ENCODE measurements around the gene CALCB. TPM values are rescaled to one million over a fixed set of nuclear protein-coding genes. Genes with fewer than 3 reads are reported as not detected.

Gene CALCB
- not detected for polyA plus RNA-seq (2012; ENCODE audit: insufficient read length, low read depth)

DNA sequence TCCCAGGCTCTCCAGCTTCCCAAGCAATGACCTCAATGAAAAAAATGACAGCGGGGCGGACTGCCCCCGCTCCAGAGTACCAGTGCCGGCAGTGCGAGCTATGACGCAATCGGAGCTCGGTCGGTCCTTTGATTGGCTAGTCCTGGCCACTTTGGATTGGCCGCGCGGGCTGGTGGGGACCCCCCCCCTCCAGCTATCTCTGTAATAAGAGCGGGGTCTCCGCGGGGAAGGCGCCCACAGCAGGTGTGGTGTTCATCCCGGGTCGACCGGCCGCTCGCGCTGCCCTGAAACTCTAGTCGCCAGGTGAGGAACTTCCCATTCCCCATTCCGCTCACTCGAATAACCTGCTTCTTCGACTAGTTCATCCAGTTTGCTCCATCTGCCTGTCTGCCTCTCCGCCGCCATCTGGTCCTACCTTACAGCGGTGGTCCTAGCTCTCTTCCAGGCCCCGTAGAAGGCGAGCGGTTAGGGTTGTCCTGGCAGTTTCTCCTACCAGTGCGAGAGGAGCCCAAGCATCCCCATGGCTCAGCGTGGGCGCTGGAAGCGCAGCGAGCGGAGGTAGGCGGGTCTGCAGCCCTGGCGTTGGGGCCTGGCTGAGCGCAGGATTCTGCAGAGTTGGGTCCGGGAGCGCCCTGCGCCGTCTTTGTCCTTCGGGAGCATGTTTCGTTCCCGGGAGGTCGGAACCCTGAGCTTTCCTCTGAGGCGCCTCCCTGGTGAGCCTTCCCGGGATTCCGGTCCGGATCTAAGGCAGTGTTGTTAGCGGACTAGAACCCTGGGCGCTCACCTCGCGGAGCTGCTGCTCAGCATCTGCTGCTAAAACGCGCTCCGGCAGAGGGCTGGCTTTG is at the start of gene CALCB:
CALCB (plus strand) TSS at position 233 of the 845 bp plus-strand sequence. CDS start 1,126 bp downstream, outside the sequence.
- TF ChIP-seq POLR2AphosphoS5 (IDR thresholded peaks at IDR 0.05; ENCODE audit: low read depth, low read length): no peak
- TF ChIP-seq, protein P1, sequence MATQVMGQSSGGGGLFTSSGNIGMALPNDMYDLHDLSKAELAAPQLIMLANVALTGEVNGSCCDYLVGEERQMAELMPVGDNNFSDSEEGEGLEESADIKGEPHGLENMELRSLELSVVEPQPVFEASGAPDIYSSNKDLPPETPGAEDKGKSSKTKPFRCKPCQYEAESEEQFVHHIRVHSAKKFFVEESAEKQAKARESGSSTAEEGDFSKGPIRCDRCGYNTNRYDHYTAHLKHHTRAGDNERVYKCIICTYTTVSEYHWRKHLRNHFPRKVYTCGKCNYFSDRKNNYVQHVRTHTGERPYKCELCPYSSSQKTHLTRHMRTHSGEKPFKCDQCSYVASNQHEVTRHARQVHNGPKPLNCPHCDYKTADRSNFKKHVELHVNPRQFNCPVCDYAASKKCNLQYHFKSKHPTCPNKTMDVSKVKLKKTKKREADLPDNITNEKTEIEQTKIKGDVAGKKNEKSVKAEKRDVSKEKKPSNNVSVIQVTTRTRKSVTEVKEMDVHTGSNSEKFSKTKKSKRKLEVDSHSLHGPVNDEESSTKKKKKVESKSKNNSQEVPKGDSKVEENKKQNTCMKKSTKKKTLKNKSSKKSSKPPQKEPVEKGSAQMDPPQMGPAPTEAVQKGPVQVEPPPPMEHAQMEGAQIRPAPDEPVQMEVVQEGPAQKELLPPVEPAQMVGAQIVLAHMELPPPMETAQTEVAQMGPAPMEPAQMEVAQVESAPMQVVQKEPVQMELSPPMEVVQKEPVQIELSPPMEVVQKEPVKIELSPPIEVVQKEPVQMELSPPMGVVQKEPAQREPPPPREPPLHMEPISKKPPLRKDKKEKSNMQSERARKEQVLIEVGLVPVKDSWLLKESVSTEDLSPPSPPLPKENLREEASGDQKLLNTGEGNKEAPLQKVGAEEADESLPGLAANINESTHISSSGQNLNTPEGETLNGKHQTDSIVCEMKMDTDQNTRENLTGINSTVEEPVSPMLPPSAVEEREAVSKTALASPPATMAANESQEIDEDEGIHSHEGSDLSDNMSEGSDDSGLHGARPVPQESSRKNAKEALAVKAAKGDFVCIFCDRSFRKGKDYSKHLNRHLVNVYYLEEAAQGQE (IDR thresholded peaks at IDR 0.05; ENCODE audit: insufficient read depth in 1 of 2, low read depth in 2 of 2, low read length in 2 of 2): no peak
- TF ChIP-seq FOXP2 (optimal IDR thresholded peaks at IDR 0.05; ENCODE audit: borderline replicate concordance, extremely low read depth, extremely low read length, insufficient read depth): no peak
- no peak for TF ChIP-seq TAF1 (IDR thresholded peaks at IDR 0.05; ENCODE audit: borderline replicate concordance, insufficient read depth, low read length)
- no peak for TF ChIP-seq SIN3A (IDR thresholded peaks at IDR 0.05; ENCODE audit: borderline replicate concordance, insufficient read depth, low read length)

DNA sequence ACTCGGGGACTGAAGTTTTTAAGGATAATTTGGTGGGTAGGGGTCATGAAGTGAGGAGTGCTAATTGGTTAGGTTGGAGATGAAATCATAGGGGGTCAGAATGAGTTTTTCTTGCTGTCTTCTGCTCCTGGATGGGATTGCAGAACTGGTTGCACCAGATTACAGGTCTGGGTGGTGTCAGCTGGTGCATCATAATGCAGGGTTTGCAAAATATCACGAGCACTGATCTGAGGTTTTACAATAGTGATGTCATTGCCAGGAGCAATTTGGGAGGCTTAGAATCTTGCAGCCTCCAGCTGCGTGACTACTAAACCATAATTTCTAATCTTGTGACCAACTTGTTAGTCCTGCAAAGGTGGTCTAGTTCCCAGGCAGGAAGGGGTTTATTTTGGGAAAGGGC is 46.4 kb upstream of the CALCB start:
- TF ChIP-seq FOXP2 (optimal IDR thresholded peaks at IDR 0.05; ENCODE audit: borderline replicate concordance, extremely low read depth, extremely low read length, insufficient read depth): no peak
- no peak for TF ChIP-seq SIN3A (IDR thresholded peaks at IDR 0.05; ENCODE audit: borderline replicate concordance, insufficient read depth, low read length)

DNA sequence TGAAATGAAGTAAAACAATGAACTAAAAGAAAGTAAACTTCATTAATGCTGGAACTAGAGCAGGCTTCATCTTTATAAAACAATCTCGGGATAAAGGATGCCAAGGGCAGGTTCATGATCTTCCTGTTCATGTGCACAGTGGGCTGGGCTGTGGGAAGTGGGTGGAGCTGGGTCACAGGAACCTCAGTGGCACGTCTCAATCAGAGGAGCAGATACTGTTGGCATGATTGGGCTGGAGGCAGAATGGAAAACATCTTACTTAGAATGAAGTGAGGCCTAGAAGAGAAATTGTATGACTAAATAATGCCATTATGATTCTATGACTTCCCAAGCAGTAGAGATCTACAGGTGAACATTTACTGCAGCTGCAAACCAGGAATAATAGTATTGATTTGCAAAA is 45.4 kb upstream of the CALCB start:
- no peak for TF ChIP-seq FOXP2 (optimal IDR thresholded peaks at IDR 0.05; ENCODE audit: borderline replicate concordance, extremely low read depth, extremely low read length, insufficient read depth)
- TF ChIP-seq TAF1 (IDR thresholded peaks at IDR 0.05; ENCODE audit: borderline replicate concordance, insufficient read depth, low read length): no peak
- TF ChIP-seq POLR2AphosphoS5 (IDR thresholded peaks at IDR 0.05; ENCODE audit: low read depth, low read length): no peak
- no peak for TF ChIP-seq SIN3A (IDR thresholded peaks at IDR 0.05; ENCODE audit: borderline replicate concordance, insufficient read depth, low read length)
- TF ChIP-seq, protein P1 (IDR thresholded peaks at IDR 0.05; ENCODE audit: insufficient read depth in 1 of 2, low read depth in 2 of 2, low read length in 2 of 2): no peak

- TF ChIP-seq SIN3A (IDR thresholded peaks at IDR 0.05; ENCODE audit: borderline replicate concordance, insufficient read depth, low read length) (no peak), POLR2AphosphoS5 (IDR thresholded peaks at IDR 0.05; ENCODE audit: low read depth, low read length) (no peak), TAF1 (IDR thresholded peaks at IDR 0.05; ENCODE audit: borderline replicate concordance, insufficient read depth, low read length) (no peak), FOXP2 (optimal IDR thresholded peaks at IDR 0.05; ENCODE audit: borderline replicate concordance, extremely low read depth, extremely low read length, insufficient read depth) (no peak)
- TF ChIP-seq, protein P1 (IDR thresholded peaks at IDR 0.05; ENCODE audit: insufficient read depth in 1 of 2, low read depth in 2 of 2, low read length in 2 of 2): no peak
These were observed 45.0 kb upstream of the CALCB start for GRCh38 chr11:15028379-15028778.

DNA sequence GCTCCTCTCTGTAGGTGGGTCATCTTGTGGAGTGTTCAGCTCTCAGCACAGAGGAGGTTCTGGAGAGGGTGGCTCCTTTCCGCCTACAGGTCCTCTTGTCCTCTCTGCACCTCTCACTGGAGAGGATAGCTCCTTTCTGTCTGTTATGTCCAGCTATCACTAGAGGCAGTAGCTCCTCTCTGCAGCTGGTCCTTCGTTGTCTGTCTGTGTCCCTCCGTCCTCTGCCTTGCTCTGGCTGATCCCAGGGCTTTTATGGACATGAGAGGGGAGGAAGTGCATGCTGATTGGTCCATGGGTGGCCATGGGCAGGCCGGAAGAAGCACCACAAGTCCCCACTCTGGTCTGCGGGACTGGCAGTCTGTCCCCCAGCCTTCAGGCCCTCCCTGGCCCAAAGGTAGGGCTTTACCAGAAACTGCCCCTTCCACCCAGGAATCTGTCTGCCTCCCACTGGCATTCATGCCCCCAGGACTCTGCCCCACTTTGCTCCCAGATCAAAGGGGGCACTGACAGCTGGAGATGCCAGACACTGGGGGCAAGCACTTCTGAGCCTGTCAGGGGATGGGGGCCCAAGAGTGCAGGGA is 38.6 kb upstream of the CALCB start:
- TF ChIP-seq, protein P1 (IDR thresholded peaks at IDR 0.05; ENCODE audit: insufficient read depth in 1 of 2, low read depth in 2 of 2, low read length in 2 of 2): no peak
- TF ChIP-seq POLR2AphosphoS5 (IDR thresholded peaks at IDR 0.05; ENCODE audit: low read depth, low read length) (no peak), SIN3A (IDR thresholded peaks at IDR 0.05; ENCODE audit: borderline replicate concordance, insufficient read depth, low read length) (no peak), FOXP2 (optimal IDR thresholded peaks at IDR 0.05; ENCODE audit: borderline replicate concordance, extremely low read depth, extremely low read length, insufficient read depth) (no peak), TAF1 (IDR thresholded peaks at IDR 0.05; ENCODE audit: borderline replicate concordance, insufficient read depth, low read length) (no peak)

Measured in PFSK-1 (cell line).